Peyer's patch (tissue), 4 donors: Measurements from ENCODE around the gene PRPF6. TPM values are rescaled to one million over a fixed set of nuclear protein-coding genes. Genes with fewer than 3 reads are reported as not detected.

ENCODE experiments used
- DNase-seq, 3 donors: peaks; one replicate each; pipeline ENCODE4 v3.0.0-alpha.2; 2017 to 2019
- H3K27ac ChIP-seq, 4 donors: fragments of 200-600 bp; sonication (generic); one replicate each; pipeline ENCODE4 v1.5.1; 2016 to 2019
- H3K27me3 ChIP-seq, 2 donors: fragments of 200-600 bp; sonication (generic); one replicate each; pipeline ENCODE4 v1.5.1; 2019
- H3K36me3 ChIP-seq, 3 donors: fragments of 200-600 bp; sonication (generic); one replicate each; pipeline ENCODE4 v1.5.1; 2016 to 2019
- H3K4me1 ChIP-seq, 4 donors: fragments of 200-600 bp; sonication (generic); one replicate each; pipeline ENCODE4 v1.5.1; 2016 to 2019
- H3K4me3 ChIP-seq, 4 donors: fragments of 200-600 bp; sonication (generic); 1 replicate in 3 of 4; 2 replicates in 1 of 4; pipeline ENCODE4 v1.5.1; 2016 to 2019; ENCODE audit warnings: mild to moderate bottlenecking in 1 of 4
- H3K9me3 ChIP-seq, 4 donors: fragments of 200-600 bp; sonication (generic); one replicate each; pipeline ENCODE4 v1.5.1; 2016 to 2019; ENCODE audit warnings: mild to moderate bottlenecking in 1 of 4
- CTCF ChIP-seq, 6 experiments: fragments of 450-650 bp in 4 of 6; fragments of 200-600 bp in 2 of 6; sonication (generic) in 1 of 6; IDR thresholded peaks; one replicate each; pipeline ENCODE4 v1.5.1; 2017 to 2019; ENCODE audit warnings: antibody characterized with exemption in 6 of 6, mild to moderate bottlenecking in 3 of 6, moderate library complexity in 1 of 6
- POLR2A ChIP-seq, 2 donors: fragments of 450-650 bp; IDR thresholded peaks; one replicate each; pipeline ENCODE4 v1.5.1; 2017; ENCODE audit warnings: antibody characterized with exemption in 2 of 2, mild to moderate bottlenecking in 2 of 2, moderate library complexity in 2 of 2
- total RNA-seq, 4 donors: library from RNA; depleted of rRNA; stranded (reverse); fragments of >200 nt; gene quantifications; one replicate each; pipeline ENCODE4 v1.1.0, GENCODE V29; 2016

The PRPF6 gene
- total RNA-seq, 4 donors from 2014 or later: 49.6 to 95.7 (median 64.2) TPM

GRCh38 chr20:63947638-63948456, 33.1 kb upstream of the PRPF6 start:
- peaks cover 18 to 58% (median 36%) of the 10 kb centered on the region in 4 donors for H3K4me1 ChIP-seq
- peak in 1 of 3 donors; percentile 48 for DNase-seq
- peaks cover 0 to 36% (median 0%) of the 10 kb centered on the region in 3 donors for H3K36me3 ChIP-seq
- H3K9me3 ChIP-seq: no peaks in the 10 kb centered on the region
- TF ChIP-seq CTCF (IDR thresholded peaks at IDR 0.05): no peak
- no peak for TF ChIP-seq POLR2A (IDR thresholded peaks at IDR 0.05)
- peak overlapping the region in 1 of 4 donors; percentile 27 for H3K4me3 ChIP-seq
- peak overlapping the region in 2 of 4 donors; percentile 80 to 87 for H3K27ac ChIP-seq
- no peaks in the 10 kb centered on the region for H3K27me3 ChIP-seq

GRCh38 chr20:63950701-63951397, 30.1 kb upstream of the PRPF6 start:
- Histone ChIP-seq H3K27ac (peak overlapping the region; percentile 57 to 94 (median 83)), H3K4me3 (peak overlapping the region in 1 of 4 donors; percentile 5), H3K4me1 (peaks cover 26 to 86% (median 52%) of the 10 kb centered on the region in 4 donors), H3K9me3 (no peaks in the 10 kb centered on the region), H3K27me3 (no peaks in the 10 kb centered on the region), H3K36me3 (peaks cover 0 to 6% (median 0%) of the 10 kb centered on the region in 3 donors)
- no peak for TF ChIP-seq CTCF (IDR thresholded peaks at IDR 0.05)
- TF ChIP-seq POLR2A (IDR thresholded peaks at IDR 0.05): no peak
- DNase-seq: no peak

- Histone ChIP-seq H3K27me3 (no peaks in the 10 kb centered on the region), H3K9me3 (no peaks in the 10 kb centered on the region), H3K4me1 (peaks cover 26 to 86% (median 52%) of the 10 kb centered on the region in 4 donors), H3K27ac (peak overlapping the region; percentile 57 to 94 (median 83)), H3K36me3 (no peaks in the 10 kb centered on the region), H3K4me3 (peak overlapping the region in 1 of 4 donors; percentile 5)
- DNase-seq: peak; percentile 46 to 86 (median 84)
- TF ChIP-seq POLR2A (IDR thresholded peaks at IDR 0.05): peak; percentile 37 to 81
- no peak for TF ChIP-seq CTCF (IDR thresholded peaks at IDR 0.05)
Measured at GRCh38 chr20:63951398-63952209, 29.3 kb upstream of the PRPF6 start.

- Histone ChIP-seq H3K27ac (peak overlapping the region in 3 of 4 donors; percentile 78 to 94 (median 79)), H3K36me3 (no peaks in the 10 kb centered on the region), H3K4me1 (peaks cover 26 to 90% (median 54%) of the 10 kb centered on the region in 4 donors), H3K27me3 (no peaks in the 10 kb centered on the region), H3K4me3 (no peak overlapping the region), H3K9me3 (no peaks in the 10 kb centered on the region)
- DNase-seq: no peak
- TF ChIP-seq POLR2A (IDR thresholded peaks at IDR 0.05): no peak
- no peak for TF ChIP-seq CTCF (IDR thresholded peaks at IDR 0.05)
Measured at GRCh38 chr20:63952210-63952535, 28.8 kb upstream of the PRPF6 start.

- Histone ChIP-seq H3K27me3 (no peaks in the 10 kb centered on the region), H3K9me3 (no peaks in the 10 kb centered on the region), H3K4me3 (no peak overlapping the region), H3K4me1 (peaks cover 26 to 90% (median 53%) of the 10 kb centered on the region in 4 donors), H3K27ac (peak overlapping the region in 2 of 4 donors; percentile 78 to 94), H3K36me3 (no peaks in the 10 kb centered on the region)
- TF ChIP-seq CTCF (IDR thresholded peaks at IDR 0.05): no peak
- TF ChIP-seq POLR2A (IDR thresholded peaks at IDR 0.05): no peak
- peak in 1 of 3 donors; percentile 74 for DNase-seq
Measured at GRCh38 chr20:63952769-63953168, 28.2 kb upstream of the PRPF6 start.
